ENCODE measurements around the gene GABRA5. TPM values are rescaled to one million over a fixed set of nuclear protein-coding genes. Genes with fewer than 3 reads are reported as not detected.

GABRA5 gene
- total and polyA plus RNA-seq, 11 donors: not detected

DNA sequence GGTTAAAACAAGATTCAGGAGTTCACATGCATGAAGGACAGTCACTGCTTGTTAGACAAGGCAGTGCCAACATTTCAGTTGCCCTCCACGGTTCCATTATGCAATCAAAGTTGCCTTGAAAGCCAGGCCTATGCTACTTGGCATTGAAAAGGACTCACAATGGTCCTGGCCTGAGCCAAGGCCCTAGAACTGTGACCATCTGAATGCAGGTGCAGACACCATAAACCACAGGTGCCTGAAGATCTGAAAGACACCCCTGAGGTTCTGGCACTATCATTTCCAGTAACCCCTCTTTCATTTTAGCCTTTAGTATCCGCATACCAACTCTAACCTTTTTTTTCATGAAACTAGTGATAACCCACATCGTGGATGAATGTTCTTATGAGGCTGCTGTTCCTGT is 2.8 kb downstream of the GABRA5 start:
- intact Hi-C loops (cut with DNase I): loop anchor here in 9 of 10 donors (5.0 to 10.0 kb wide), 13 partner anchors 33 to 1365 kb away; no protein-coding TSS in a partner anchor
- Histone ChIP-seq H3K27ac (no peak overlapping the region), H3K4me1 (peaks cover 0 to 24% (median 0%) of the 10 kb centered on the region in 12 donors), H3K4me3 (no peak overlapping the region), H3K27me3 (peaks cover 13 to 56% (median 27%) of the 10 kb centered on the region in 9 donors), H3K9me3 (no peaks in the 10 kb centered on the region), H3K36me3 (no peaks in the 10 kb centered on the region)
- DNase-seq: no peak
- no peak for ATAC-seq
- WGBS, 4 donors: 67 to 80% (median 71%) methylated on average over 3 of the region's 3 CpGs
- TF ChIP-seq POLR2A (IDR thresholded peaks at IDR 0.05): no peak
- TF ChIP-seq, protein P1, sequence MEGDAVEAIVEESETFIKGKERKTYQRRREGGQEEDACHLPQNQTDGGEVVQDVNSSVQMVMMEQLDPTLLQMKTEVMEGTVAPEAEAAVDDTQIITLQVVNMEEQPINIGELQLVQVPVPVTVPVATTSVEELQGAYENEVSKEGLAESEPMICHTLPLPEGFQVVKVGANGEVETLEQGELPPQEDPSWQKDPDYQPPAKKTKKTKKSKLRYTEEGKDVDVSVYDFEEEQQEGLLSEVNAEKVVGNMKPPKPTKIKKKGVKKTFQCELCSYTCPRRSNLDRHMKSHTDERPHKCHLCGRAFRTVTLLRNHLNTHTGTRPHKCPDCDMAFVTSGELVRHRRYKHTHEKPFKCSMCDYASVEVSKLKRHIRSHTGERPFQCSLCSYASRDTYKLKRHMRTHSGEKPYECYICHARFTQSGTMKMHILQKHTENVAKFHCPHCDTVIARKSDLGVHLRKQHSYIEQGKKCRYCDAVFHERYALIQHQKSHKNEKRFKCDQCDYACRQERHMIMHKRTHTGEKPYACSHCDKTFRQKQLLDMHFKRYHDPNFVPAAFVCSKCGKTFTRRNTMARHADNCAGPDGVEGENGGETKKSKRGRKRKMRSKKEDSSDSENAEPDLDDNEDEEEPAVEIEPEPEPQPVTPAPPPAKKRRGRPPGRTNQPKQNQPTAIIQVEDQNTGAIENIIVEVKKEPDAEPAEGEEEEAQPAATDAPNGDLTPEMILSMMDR (IDR thresholded peaks at IDR 0.05): no peak

DNA sequence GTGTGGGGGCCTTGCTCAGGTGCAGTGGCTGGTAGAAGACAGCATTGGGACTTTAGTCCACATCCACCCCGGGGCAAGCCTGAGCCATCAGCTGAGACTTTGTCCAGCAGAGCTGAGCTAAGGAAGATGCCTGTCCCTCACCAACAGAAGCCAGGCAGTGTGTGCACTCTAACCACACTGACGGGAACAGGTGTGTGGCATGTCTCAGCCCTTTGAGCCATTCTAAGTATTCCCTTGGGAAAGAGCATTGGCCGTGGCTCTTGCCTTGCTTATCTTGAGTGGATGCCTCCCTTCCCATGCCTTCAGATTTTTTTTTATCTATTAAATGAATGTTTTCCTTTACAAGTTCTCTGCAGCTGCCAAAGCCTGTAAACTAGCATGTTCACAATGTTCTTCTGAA is 3.5 kb downstream of the GABRA5 start:
- ATAC-seq (no peak), DNase-seq (no peak)
- WGBS, 4 donors: 50 to 67% (median 58%) methylated on average over 3 of the region's 3 CpGs
- no peaks in the 10 kb centered on the region for H3K36me3 ChIP-seq
- no peak overlapping the region for H3K4me3 ChIP-seq
- intact Hi-C loops (cut with DNase I): no loop called here
- TF ChIP-seq POLR2A (IDR thresholded peaks at IDR 0.05): no peak
- TF ChIP-seq, protein P1 (IDR thresholded peaks at IDR 0.05): no peak
- no peaks in the 10 kb centered on the region for H3K9me3 ChIP-seq
- H3K27me3 ChIP-seq: peaks cover 13 to 63% (median 27%) of the 10 kb centered on the region in 9 donors
- no peak overlapping the region for H3K27ac ChIP-seq
- H3K4me1 ChIP-seq: peaks cover 0 to 20% (median 0%) of the 10 kb centered on the region in 12 donors

DNA sequence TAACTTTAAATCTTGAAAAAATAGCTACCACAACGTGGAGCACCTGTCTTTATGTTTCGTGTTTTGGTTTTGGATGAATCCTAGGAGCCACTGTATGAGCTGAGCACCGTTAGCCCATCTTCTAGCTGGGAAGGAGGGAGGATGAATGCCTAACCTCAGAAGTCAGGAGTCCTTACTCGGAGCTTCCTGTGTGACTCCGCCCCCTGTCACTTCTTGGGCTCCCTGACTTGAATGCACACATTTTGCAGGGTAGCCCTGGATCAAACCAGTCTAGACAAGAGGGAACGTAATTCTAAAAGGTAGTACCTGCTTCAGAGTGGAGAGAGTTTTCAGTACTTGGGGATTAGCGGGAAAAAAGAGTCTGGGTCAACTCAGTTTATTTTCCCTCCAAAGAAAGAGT is 5.3 kb downstream of the GABRA5 start:
- 50 to 59% (median 57%) methylated on average over 7 of the region's 7 CpGs for WGBS, 4 donors
- peaks cover 11 to 47% (median 17%) of the 10 kb centered on the region in 9 donors for H3K27me3 ChIP-seq
- no peak for DNase-seq
- no peaks in the 10 kb centered on the region for H3K36me3 ChIP-seq
- TF ChIP-seq, protein P1 (IDR thresholded peaks at IDR 0.05): no peak
- no peak for TF ChIP-seq POLR2A (IDR thresholded peaks at IDR 0.05)
- peaks cover 0 to 14% (median 0%) of the 10 kb centered on the region in 12 donors for H3K4me1 ChIP-seq
- H3K27ac ChIP-seq: no peak overlapping the region
- intact Hi-C loops (cut with DNase I): no loop called here
- H3K9me3 ChIP-seq: no peaks in the 10 kb centered on the region
- ATAC-seq: no peak
- no peak overlapping the region for H3K4me3 ChIP-seq

DNA sequence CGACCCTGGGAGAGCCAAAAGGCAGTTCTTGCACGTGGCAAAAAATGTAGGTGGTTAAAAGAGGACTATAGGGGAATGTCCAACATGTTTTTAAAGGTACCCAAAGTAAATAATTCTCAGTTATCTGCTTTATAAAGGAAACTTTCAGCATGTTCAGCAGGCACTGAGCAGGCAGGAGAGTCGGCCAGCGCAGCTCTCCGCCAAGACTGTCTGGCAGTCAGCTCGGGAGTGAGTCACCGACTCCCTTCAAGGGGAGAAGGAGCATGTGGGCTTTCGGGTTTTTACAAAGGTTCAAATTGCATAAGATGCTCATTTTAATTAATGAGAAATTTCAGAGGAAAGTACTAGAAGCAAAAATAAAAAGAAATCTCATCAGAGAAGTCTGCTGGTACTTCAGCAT is 7.0 kb downstream of the GABRA5 start:
- no peaks in the 10 kb centered on the region for H3K9me3 ChIP-seq
- ATAC-seq (peak in 3 of 4 donors; percentile 73 to 93 (median 83)), DNase-seq (peak in 2 of 5 donors; percentile 48 to 55)
- no peaks in the 10 kb centered on the region for H3K36me3 ChIP-seq
- peaks cover 0 to 36% (median 2%) of the 10 kb centered on the region in 9 donors for H3K27me3 ChIP-seq
- intact Hi-C loops (cut with DNase I): no loop called here
- H3K4me1 ChIP-seq: peaks cover 0 to 6% (median 0%) of the 10 kb centered on the region in 12 donors
- no peak overlapping the region for H3K27ac ChIP-seq
- TF ChIP-seq POLR2A (IDR thresholded peaks at IDR 0.05): no peak
- TF ChIP-seq, protein P1 (IDR thresholded peaks at IDR 0.05): no peak
- H3K4me3 ChIP-seq: no peak overlapping the region
- 29 to 49% (median 42%) methylated on average over 8 of the region's 8 CpGs for WGBS, 4 donors
